ENCODE data around the gene SFT2D3.

SFT2D3 gene

GRCh38 chr2:127705391-127706065, 4.2 kb downstream of the SFT2D3 start:
- H3K36me3 ChIP-seq (ENCODE audit: control insufficient read depth, insufficient read depth, low read length), result peaks cover 33% of the 10 kb centered on the region
- no peaks in the 10 kb centered on the region for H3K27me3 ChIP-seq (ENCODE audit: control insufficient read depth, insufficient read depth, low read length)
- peaks cover 7% of the 10 kb centered on the region for H3K4me1 ChIP-seq (ENCODE audit: control insufficient read depth, insufficient read depth, low read length)
- H3K9me3 ChIP-seq (ENCODE audit: control insufficient read depth, insufficient read depth, low read length), result no peaks in the 10 kb centered on the region
- H3K4me3 ChIP-seq (ENCODE audit: low read depth, low read length), result no peak overlapping the region
- no peak overlapping the region for H3K9ac ChIP-seq (ENCODE audit: low read depth, low read length)

DNA sequence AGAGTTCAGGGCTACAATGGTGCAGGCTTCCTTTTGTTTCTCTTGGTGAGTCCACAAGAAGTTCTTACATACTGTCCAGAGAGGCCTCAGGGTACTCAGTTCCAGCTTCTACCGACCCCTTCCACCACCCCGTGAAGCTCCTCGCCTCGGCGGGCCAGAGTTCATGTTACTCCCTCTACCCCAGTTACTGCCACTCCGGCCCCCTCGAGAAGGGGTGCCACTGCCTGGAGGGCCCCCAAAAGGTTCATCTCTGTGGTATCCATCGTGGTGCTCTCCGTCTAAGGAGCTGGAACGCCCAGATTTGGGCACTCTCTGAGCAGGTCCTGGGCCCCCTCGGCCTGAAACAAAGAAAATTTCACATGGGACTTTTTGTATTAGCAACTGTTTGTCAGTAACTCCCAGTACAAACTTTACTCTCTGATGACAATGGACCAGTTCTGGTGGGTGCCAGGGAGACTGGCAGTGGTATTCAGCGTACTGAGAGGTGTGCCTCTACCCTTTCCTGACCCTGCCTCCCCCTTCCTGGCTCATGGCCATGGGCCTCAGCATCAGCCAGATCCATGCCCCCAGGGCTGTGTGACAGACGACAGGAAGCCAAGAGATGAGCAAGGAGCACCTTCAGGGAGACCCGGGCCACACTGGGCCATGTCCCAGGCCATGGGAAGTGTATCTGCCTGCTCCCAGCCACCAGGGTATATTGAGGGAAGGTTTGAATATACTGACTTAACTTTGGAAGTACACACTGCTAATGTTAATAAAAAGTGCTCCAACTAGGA, 5.1 kb downstream of the SFT2D3 start:
- Histone ChIP-seq H3K4me1 (ENCODE audit: control insufficient read depth, insufficient read depth, low read length) (peaks cover 7% of the 10 kb centered on the region), H3K36me3 (ENCODE audit: control insufficient read depth, insufficient read depth, low read length) (peaks cover 35% of the 10 kb centered on the region), H3K9me3 (ENCODE audit: control insufficient read depth, insufficient read depth, low read length) (no peaks in the 10 kb centered on the region), H3K4me3 (ENCODE audit: low read depth, low read length) (no peak overlapping the region), H3K27me3 (ENCODE audit: control insufficient read depth, insufficient read depth, low read length) (no peaks in the 10 kb centered on the region), H3K9ac (ENCODE audit: low read depth, low read length) (no peak overlapping the region)

DNA sequence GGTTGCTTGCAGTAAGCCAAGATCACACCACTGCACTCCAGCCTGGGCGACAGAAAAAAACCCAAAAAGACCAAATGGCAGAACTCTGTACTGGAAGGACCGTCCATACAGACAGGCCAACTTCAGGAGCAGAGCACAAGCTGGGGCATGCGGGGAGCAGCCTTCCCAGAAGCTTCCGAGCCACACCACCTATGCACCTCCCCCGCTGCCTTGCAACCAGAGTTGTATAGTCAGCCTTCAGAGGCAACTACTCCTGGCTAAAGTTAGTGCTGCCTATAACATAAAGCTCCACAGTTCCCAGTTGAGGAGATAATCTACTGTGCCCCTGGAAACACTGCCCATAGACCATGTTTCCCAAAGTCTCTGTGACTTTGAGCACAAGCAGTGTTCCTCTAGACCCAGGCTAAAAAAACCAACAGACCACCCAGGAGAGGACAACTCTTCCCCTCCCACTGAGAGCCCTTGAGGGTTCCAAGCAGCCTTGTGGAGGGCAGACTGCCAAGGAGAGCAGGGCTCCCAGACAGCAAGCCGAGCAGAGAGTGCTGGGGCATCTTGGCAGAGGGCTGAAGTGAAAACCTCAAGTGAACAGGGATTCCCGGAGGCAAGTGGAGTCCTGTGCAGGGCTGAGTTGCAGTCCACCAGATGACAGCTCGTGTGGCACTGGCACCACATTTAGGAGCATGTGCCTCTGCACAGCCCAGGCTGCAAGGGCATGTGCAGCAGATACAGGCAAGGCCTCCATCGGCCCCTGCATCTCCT, 6.8 kb downstream of the SFT2D3 start:
- no peak overlapping the region for H3K9ac ChIP-seq (ENCODE audit: low read depth, low read length)
- H3K27me3 ChIP-seq (ENCODE audit: control insufficient read depth, insufficient read depth, low read length), result no peaks in the 10 kb centered on the region
- no peak overlapping the region for H3K4me3 ChIP-seq (ENCODE audit: low read depth, low read length)
- peaks cover 3% of the 10 kb centered on the region for H3K4me1 ChIP-seq (ENCODE audit: control insufficient read depth, insufficient read depth, low read length)
- H3K36me3 ChIP-seq (ENCODE audit: control insufficient read depth, insufficient read depth, low read length), result peaks cover 35% of the 10 kb centered on the region
- H3K9me3 ChIP-seq (ENCODE audit: control insufficient read depth, insufficient read depth, low read length), result no peaks in the 10 kb centered on the region

DNA sequence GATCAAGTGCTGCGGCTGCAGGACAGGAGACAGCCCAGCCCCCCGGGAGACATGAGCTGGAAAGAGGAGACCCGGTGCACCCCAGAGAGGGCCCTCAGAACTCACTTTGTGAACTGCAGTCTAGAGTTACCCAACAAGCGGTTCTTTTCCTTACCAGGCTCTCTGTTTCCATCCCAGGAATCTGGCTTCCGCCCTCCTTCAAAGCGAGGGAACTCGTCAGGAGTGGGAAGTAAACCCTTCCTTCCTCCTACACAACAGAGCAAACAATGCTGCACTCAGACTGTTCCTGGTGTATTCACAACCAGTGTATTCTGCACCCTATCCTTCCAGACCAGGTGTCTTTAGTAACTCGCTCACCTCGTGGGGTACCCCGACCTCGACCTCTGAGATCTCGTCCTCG, 8.0 kb downstream of the SFT2D3 start:
- no peak overlapping the region for H3K4me3 ChIP-seq (ENCODE audit: low read depth, low read length)
- peaks cover 41% of the 10 kb centered on the region for H3K36me3 ChIP-seq (ENCODE audit: control insufficient read depth, insufficient read depth, low read length)
- no peaks in the 10 kb centered on the region for H3K27me3 ChIP-seq (ENCODE audit: control insufficient read depth, insufficient read depth, low read length)
- H3K9ac ChIP-seq (ENCODE audit: low read depth, low read length), result no peak overlapping the region
- H3K9me3 ChIP-seq (ENCODE audit: control insufficient read depth, insufficient read depth, low read length), result no peaks in the 10 kb centered on the region
- no peaks in the 10 kb centered on the region for H3K4me1 ChIP-seq (ENCODE audit: control insufficient read depth, insufficient read depth, low read length)

DNA sequence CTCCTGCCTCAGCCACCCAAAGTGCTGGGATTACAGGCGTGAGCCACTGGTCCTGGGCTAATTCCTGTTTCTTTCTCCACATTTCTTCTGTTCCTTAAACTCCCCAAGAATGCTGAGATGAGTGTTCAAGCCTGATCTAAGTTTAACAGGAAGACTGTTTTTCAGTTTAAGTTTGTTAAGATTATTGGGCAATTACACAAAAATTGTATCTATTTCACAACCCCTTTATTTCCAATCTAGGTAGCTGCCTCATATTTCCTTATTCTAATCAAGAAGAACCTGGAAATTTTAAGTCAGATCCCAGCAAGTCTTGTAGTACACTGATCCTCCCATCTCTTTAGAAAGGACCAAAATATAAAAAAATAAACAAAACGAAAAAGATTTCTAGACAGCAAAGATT, 11.7 kb downstream of the SFT2D3 start:
- Histone ChIP-seq H3K9ac (ENCODE audit: low read depth, low read length) (no peak overlapping the region), H3K36me3 (ENCODE audit: control insufficient read depth, insufficient read depth, low read length) (peaks cover 33% of the 10 kb centered on the region), H3K4me1 (ENCODE audit: control insufficient read depth, insufficient read depth, low read length) (no peaks in the 10 kb centered on the region), H3K27me3 (ENCODE audit: control insufficient read depth, insufficient read depth, low read length) (no peaks in the 10 kb centered on the region), H3K4me3 (ENCODE audit: low read depth, low read length) (no peak overlapping the region), H3K9me3 (ENCODE audit: control insufficient read depth, insufficient read depth, low read length) (no peaks in the 10 kb centered on the region)

- Histone ChIP-seq H3K4me3 (ENCODE audit: low read depth, low read length) (no peak overlapping the region), H3K27me3 (ENCODE audit: control insufficient read depth, insufficient read depth, low read length) (no peaks in the 10 kb centered on the region), H3K9ac (ENCODE audit: low read depth, low read length) (no peak overlapping the region), H3K9me3 (ENCODE audit: control insufficient read depth, insufficient read depth, low read length) (no peaks in the 10 kb centered on the region), H3K4me1 (ENCODE audit: control insufficient read depth, insufficient read depth, low read length) (no peaks in the 10 kb centered on the region), H3K36me3 (ENCODE audit: control insufficient read depth, insufficient read depth, low read length) (peaks cover 28% of the 10 kb centered on the region)
Measured at GRCh38 chr2:127713562-127713961, 12.3 kb downstream of the SFT2D3 start.

DNA sequence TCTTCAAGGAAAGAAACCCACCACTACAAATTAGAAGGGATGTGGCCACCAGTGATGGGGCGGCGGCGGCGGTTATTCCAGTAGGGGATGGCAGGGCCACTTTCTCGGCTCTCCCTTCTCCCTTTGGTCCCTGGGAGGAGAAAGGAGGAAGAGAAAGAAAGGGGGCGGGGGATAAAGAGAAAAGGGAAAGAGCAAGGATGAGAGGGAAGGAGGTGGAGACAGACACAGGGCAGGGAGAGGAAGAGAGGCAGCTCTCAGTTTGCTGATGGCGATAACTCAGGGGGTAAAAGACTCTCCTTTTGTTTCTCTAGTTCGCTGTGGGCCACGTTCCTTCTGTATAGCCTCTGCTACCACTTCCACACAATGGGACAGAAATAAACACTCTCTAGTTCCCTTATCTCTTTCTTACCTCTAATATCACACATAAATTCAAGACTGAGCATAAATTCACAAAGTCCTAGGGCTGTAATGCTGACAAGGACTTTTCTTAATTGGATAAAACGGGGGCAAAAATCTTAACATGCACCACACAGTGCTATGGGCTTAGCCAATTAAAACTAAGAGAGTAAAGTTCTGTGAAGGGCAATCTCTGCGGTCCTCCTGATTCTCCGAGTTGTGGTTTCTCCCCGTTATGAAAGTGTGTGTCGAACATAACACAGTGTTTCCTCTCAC, 14.6 kb downstream of the SFT2D3 start:
- H3K27me3 ChIP-seq (ENCODE audit: control insufficient read depth, insufficient read depth, low read length), result no peaks in the 10 kb centered on the region
- H3K9me3 ChIP-seq (ENCODE audit: control insufficient read depth, insufficient read depth, low read length), result no peaks in the 10 kb centered on the region
- H3K4me1 ChIP-seq (ENCODE audit: control insufficient read depth, insufficient read depth, low read length), result no peaks in the 10 kb centered on the region
- no peak overlapping the region for H3K4me3 ChIP-seq (ENCODE audit: low read depth, low read length)
- H3K36me3 ChIP-seq (ENCODE audit: control insufficient read depth, insufficient read depth, low read length), result peaks cover 34% of the 10 kb centered on the region
- no peak overlapping the region for H3K9ac ChIP-seq (ENCODE audit: low read depth, low read length)

DNA sequence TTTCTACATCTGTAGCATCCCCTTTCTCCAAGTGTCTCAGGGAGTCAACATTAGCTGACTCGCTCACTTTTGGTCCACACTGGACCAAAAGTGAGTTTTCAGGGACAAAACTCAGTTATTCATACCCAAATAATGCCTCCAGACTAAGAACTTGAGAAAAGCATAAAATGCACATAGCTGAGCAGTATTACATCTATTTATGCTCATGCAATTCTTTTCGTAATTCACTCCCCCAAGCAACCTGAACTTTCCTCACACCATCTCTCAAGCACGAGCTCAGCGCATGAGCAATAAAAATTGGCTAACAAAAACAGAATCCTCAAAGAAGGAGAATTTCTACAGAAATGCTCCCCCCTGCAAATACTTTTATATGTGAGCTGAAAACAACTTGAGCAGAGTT, 17.0 kb downstream of the SFT2D3 start:
- H3K4me3 ChIP-seq (ENCODE audit: low read depth, low read length), result no peak overlapping the region
- H3K9ac ChIP-seq (ENCODE audit: low read depth, low read length), result no peak overlapping the region
- no peaks in the 10 kb centered on the region for H3K27me3 ChIP-seq (ENCODE audit: control insufficient read depth, insufficient read depth, low read length)
- peaks cover 50% of the 10 kb centered on the region for H3K36me3 ChIP-seq (ENCODE audit: control insufficient read depth, insufficient read depth, low read length)
- H3K9me3 ChIP-seq (ENCODE audit: control insufficient read depth, insufficient read depth, low read length), result no peaks in the 10 kb centered on the region
- no peaks in the 10 kb centered on the region for H3K4me1 ChIP-seq (ENCODE audit: control insufficient read depth, insufficient read depth, low read length)

GRCh38 chr2:127719301-127720218, 18.3 kb downstream of the SFT2D3 start:
- H3K4me3 ChIP-seq (ENCODE audit: low read depth, low read length), result no peak overlapping the region
- H3K36me3 ChIP-seq (ENCODE audit: control insufficient read depth, insufficient read depth, low read length), result peaks cover 42% of the 10 kb centered on the region
- H3K27me3 ChIP-seq (ENCODE audit: control insufficient read depth, insufficient read depth, low read length), result no peaks in the 10 kb centered on the region
- no peaks in the 10 kb centered on the region for H3K9me3 ChIP-seq (ENCODE audit: control insufficient read depth, insufficient read depth, low read length)
- no peak overlapping the region for H3K9ac ChIP-seq (ENCODE audit: low read depth, low read length)
- H3K4me1 ChIP-seq (ENCODE audit: control insufficient read depth, insufficient read depth, low read length), result no peaks in the 10 kb centered on the region

GRCh38 chr2:127721311-127721977, 20.1 kb downstream of the SFT2D3 start:
- no peak overlapping the region for H3K4me3 ChIP-seq (ENCODE audit: low read depth, low read length)
- H3K36me3 ChIP-seq (ENCODE audit: control insufficient read depth, insufficient read depth, low read length), result peaks cover 43% of the 10 kb centered on the region
- no peak overlapping the region for H3K9ac ChIP-seq (ENCODE audit: low read depth, low read length)
- no peaks in the 10 kb centered on the region for H3K4me1 ChIP-seq (ENCODE audit: control insufficient read depth, insufficient read depth, low read length)
- H3K27me3 ChIP-seq (ENCODE audit: control insufficient read depth, insufficient read depth, low read length), result no peaks in the 10 kb centered on the region
- H3K9me3 ChIP-seq (ENCODE audit: control insufficient read depth, insufficient read depth, low read length), result no peaks in the 10 kb centered on the region

Measured in iPS-15b (cell line).